ENCODE measurements around the gene KCNMB2.
"Not testable (repeated sequence)": the region's sequence is repeated elsewhere in the genome, so short reads cannot be mapped to it uniquely, and the experiment has no call there.

KCNMB2 gene

GRCh38 chr3:178706411-178706810 is 170.2 kb downstream of the KCNMB2 start:
- DNase-seq: no peak

DNA sequence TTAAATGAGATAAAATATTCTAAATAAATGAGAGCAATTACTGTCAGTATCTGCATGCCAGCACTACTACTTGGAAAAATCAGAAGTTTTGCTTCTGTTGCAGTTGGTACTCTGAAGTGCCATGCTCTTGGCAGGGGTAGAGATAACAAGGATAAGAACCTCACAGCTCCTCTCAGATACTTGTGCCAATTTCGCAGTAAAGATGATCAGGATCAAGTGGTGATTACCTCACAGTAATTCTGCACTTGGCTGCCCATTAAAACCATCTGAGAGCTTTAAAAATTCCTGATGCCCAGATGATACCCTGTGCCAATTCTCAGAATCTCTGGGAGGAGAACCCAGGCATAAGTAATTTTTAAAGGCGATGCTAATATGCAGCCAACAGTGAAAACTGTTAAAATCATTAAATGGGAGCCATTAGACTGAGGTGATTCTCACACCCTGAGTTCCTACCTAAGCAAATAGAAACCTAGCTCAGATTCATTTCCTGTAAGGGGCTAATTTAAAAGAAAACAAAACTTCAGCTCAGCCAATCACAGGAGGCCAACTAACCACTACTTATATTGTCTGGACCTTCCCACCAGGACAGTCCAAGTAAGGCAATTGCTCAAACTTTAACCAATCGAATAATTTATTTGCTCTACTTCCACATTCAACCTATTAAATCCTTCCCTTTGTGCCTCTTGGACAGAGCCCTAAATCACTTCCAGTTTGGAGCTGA is 171.2 kb downstream of the KCNMB2 start:
- DNase-seq: no peak

GRCh38 chr3:178709051-178709450 is 172.8 kb downstream of the KCNMB2 start:
- no peak for DNase-seq

DNA sequence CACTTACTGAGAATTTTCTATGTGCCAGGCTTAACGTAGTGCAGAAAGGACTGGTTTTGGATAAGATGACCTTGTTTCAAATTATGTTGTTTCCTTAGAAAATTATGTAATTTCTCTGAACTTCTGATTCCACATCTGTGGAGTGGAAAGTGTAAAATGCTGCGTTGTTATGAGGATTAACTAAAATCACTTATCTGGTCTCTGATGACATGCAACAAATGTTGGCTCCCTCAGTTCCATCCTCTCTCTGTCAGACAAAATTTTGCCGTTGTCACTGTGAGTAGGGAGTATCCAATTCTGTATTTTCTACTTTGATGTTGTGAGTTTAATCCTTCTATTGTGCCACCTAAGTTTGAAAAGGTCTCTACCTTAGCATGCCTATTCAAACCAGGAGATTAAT is 175.5 kb downstream of the KCNMB2 start:
- DNase-seq: no peak

DNA sequence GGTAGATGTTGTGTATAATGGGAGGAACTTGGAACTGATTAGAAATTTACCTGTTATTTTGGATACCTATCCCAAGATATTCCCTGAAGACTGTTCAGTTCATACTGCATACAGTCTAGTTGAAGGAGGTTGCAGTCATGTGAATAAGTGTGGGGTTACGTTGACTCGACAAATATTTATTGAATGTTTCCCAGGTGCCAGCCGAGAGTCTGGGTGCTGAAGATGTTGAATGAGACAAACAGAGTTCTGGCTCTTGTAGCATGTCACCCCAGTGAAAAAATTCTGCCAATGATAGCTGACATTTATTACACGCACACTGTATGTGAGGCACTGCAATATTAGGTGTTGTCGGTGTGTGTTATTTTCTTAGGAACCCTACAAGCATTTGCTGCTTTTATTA is 176.0 kb downstream of the KCNMB2 start:
- DNase-seq: no peak

DNA sequence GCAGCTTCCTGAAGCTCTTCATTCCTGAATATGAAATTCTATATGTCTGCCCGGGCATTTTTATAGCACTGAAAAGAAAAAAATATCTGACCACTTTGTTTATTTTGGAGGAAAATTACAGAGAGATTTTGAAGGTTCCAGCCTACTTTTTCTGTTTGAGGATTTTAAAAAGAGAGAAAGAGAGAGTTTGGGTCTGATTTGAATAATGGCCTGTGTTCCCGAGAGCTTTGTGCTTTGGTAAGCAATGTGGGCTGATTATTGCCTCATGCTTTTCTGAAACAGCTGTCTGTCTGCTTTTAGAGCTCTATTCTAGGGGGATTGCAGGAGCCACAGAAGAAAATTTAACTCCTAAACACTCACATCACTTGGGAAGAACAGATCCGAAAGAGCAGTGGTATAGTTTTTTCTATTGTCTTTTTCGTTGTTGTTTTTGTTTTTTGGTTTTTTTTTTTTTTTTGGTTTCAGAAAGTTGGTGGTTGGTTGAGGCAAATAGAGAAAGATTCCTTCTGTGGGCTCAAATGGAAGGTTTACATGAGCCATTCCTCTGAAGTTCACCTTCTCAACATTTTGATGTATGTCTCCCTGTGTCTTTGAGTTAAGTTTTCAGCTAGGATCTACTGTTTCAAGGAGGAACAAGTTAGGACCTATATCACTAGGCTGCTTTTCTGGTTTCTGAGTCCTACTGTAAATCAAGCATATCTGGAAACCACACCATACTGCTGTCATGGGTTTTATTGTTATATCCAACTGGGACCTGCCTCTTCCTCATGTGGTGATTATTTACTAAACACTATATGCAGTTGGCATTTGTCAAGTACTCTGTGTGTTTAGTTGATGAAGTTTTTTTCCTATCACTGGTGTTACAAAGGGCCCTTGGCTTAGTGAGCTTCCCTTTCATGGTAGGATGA is 178.9 kb downstream of the KCNMB2 start:
- DNase-seq: no peak

- DNase-seq: no peak
Measured at GRCh38 chr3:178718995-178719635, 182.9 kb downstream of the KCNMB2 start.

DNA sequence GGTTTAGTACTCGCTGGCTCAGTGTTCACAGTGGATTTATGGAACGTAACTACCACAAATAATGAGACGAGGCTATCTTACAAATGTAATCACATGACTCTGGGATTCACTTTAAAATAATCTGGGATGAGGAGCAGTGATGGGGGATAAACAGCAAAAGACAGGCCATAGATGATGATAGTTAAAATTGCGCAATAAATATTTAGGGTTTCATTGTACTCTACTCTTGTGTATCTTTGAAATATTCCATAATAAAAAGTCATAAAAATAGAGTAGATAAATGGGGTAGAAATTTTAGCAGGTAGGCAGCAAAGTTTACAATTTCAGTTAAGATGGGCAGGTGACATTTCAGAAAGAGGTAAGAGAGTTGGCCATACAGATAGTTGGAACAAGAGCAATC is 196.6 kb downstream of the KCNMB2 start:
- no peak for DNase-seq

GRCh38 chr3:178735032-178735674 is 198.9 kb downstream of the KCNMB2 start:
- DNase-seq: no peak

DNA sequence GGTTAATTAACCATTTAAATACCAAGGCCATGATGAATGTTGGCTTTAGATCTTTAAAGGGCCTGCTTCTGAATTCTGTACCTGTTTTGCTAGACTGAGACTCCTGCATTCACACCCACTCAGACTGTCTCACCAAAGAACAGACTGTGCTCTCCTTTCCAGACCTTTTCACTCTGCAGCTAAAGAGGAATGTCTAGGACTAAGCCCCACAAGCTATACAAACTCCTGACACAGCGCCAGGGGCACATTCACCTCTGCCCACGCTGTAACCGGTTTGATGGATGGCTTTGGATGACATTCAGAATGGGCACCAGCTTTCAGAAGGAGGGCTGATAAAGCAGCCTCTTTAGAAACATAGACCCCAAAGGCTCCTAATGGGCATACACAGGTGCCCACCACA is 200.1 kb downstream of the KCNMB2 start:
- DNase-seq: peak; percentile 20

DNA sequence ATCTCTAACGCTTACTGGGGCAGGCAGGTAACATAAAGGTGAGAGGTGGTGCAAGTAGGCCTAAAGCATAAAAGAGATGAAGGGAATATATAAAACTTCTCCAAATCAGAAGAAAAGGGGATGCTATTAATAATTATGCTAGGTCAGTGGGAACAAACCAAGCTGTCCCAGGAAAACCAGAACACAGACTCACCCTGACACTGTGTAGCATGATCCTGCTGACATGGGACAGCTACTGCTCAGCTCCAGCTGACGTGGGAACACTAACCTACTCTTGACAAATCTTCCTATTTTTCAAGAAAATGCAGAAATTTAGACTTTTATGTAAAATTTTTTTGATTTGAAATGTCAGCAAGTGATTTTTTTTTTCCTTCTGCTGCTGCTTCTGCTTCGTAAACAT is 203.5 kb downstream of the KCNMB2 start:
- DNase-seq: no peak

GRCh38 chr3:178741020-178741419 is 204.8 kb downstream of the KCNMB2 start:
- no peak for DNase-seq

GRCh38 chr3:178743297-178743696 is 207.1 kb downstream of the KCNMB2 start:
- no peak for DNase-seq

- DNase-seq: not testable (repeated sequence)
Measured at GRCh38 chr3:178745861-178746655, 209.8 kb downstream of the KCNMB2 start.

GRCh38 chr3:178748874-178749273 is 212.6 kb downstream of the KCNMB2 start:
- DNase-seq: no peak

GRCh38 chr3:178749471-178749870 is 213.2 kb downstream of the KCNMB2 start:
- DNase-seq: no peak

GRCh38 chr3:178750639-178751300 is 214.5 kb downstream of the KCNMB2 start:
- DNase-seq: no peak

- no peak for DNase-seq
Measured at GRCh38 chr3:178752843-178753242, 216.6 kb downstream of the KCNMB2 start.

DNA sequence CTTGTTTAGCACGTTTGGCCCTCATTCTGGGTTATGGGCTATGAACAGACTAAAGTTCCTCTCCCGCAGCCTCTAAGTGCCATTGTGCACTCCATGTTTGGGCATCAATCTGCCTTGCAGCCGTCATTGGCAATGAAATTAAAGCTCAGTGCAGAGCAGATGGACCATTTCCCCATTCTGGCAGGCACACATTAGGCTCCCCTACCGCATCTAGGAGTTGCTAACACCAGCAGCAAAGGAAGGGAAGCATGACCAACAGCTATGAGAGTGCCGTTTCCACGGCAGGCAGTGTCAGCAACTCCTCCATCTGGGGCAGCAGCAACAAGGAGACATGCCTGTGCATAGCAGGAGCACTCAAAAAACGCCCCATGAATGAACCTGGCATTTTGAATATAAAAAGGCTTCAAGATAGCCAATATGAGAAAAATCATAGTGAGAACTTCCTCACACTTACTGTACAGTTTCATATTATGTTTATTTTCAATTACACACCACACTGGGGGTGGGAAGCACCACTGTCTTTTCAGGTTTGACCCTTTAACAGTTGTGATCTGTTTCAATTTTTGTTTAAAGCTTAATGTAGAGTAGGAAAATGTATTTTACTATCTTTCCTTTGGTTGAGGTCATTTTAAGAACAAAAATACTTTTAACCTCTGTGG is 218.7 kb downstream of the KCNMB2 start:
- peak; percentile 12 for DNase-seq

- no peak for DNase-seq
Measured at GRCh38 chr3:178761024-178761423, 224.8 kb downstream of the KCNMB2 start.

DNA sequence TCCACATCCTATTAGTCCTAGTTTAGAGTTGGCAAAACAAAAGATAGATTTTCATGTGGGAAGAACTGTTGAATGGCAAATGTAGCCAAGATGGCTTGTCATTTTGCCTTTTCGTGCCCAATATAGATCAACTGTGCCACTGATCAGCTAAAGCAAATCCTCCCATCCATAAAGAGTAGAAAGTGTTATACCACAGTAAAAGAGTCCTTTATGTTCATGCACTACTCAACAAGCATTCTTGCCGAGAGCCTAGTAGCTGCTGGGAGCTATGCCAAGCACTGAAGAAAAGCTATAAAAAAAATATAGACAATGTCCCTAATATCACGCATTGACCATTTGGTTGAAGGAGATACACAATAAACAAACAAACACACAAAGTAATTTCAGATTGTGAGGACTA is 225.2 kb downstream of the KCNMB2 start:
- no peak for DNase-seq

Data from kidney glomerular epithelial cell (primary cell).